Left cardiac atrium (tissue), 4 donors: Measurements from ENCODE around the gene NECTIN1. TPM values are rescaled to one million over a fixed set of nuclear protein-coding genes. Genes with fewer than 3 reads are reported as not detected.

Experiments
- ATAC-seq, 2 donors: fragments of 200-7000 bp; cut with Tn5 transposase; one replicate each; pipeline ENCODE4 v1.9.1; 2020; ENCODE audit warnings: mild to moderate bottlenecking in 2 of 2, moderate library complexity in 2 of 2
- DNase-seq: peaks from one replicate; pipeline ENCODE4 v3.0.0-alpha.2; 2020
- intact Hi-C, 2 donors: fragments of 100-400 bp; cut with DNase I; formaldehyde crosslinking; loops; one replicate each; pipeline versions ENCODE4 v1.14.1 to v1.15.1; 2022 to 2023
- total RNA-seq, 2 donors: library from RNA; stranded (reverse); fragmentation: NEBNext Ultra II Directional; extraction: Animal tissue kit (Norgen Biotek cat#: 25700); gene quantifications; one replicate each; pipeline ENCODE4 v1.2.1, GENCODE V29; 2021
- donor health status: DM: no; HTN: yes; CAD: no.
- donor health status: DM: no; HTN: yes; CAD: no; lungs with severe emphysema.
- donor health status: DM: yes; HTN: yes; CAD: no.
- donor health status: Dilated cardiomyopathy.

Gene NECTIN1
- total RNA-seq, 2 donors from 2014 or later, result 6.6 to 8.8 TPM

DNA sequence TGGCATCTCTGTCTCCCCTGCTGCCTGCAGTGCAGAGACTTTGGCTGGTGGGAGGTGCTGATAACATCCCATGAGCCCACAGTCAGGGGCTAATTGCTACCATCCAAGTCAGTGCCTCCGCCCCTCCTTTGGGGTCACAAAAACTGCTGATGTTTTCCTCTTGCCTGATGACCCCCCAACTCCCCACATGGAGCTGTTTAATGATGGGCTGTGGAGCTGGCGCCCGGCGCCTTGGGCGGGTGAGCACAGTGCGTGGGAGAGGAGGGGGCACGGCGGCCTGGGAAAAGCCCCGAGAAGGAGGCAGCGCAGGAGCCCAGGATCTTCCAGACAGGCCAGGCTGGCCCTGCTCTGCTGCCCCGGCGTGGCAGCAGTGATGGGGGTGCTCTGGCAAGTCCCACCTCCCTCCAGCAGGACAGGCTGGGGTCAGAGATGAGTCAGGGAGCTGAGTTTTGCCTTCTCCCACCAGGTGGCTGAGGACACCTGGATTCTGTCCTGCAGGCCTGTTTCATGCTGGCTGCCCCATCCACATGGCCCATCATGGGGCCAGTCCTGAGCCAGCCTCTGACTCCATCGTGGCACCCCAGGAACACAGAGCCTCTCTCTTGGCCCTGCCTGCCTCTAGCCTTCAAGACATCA lies 43.8 kb downstream of the NECTIN1 start:
- DNase-seq (no peak), ATAC-seq (no peak)
- intact Hi-C loops, result no loop called here

DNA sequence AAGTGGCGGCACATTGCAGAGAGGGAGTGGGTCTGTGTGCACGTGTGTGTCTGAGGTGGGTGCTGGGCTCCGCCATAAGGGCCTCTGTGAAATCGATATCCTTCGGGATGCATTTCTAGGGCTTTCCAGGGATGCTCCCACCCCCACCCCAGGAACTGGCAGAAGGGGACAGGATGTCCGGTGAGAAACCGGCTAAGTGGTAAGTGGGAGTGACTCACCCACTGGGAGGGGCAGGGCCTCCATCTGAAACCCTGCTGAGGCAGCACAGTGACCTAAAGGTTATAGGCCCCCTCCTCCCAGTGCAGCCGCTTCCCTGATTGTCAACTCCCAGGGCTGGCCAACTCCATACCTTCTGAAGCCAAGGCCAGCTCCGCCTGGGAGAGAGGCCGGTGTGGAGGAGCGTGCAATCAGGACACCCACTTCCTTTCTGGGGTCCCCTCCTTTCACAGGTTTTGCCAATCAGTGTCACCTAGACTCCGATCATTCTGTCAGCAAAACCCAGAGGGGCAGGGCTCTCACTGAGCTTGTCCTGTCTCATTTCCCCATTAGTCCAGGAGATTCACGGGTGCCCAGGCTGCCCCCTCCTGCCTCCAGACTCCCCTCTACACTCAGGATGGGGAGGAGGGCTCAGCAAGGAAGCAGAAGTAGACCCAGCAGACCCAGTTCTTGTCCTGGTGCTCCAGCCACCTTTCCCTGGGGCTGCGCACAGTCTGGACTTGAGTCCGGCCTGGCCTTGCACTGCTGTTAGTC lies 44.5 kb downstream of the NECTIN1 start:
- peak; percentile 36 for DNase-seq
- intact Hi-C loops, result loop anchor here in 1 of 2 donors (5.0 kb wide), 1 partner anchor 423 kb away; no protein-coding TSS in a partner anchor
- ATAC-seq, result peak in 1 of 2 donors; percentile 56

- ATAC-seq (no peak), DNase-seq (no peak)
- intact Hi-C loops, result loop anchor here in 1 of 2 donors (5.0 kb wide), 1 partner anchor 424 kb away; no protein-coding TSS in a partner anchor
Measured at GRCh38 chr11:119683783-119684182, 45.2 kb downstream of the NECTIN1 start.

- peak; percentile 7 to 36 for ATAC-seq
- DNase-seq, result no peak
- intact Hi-C loops, result loop anchor here in 1 of 2 donors (5.0 kb wide), 1 partner anchor 426 kb away; no protein-coding TSS in a partner anchor
Measured at GRCh38 chr11:119681361-119681910, 47.6 kb downstream of the NECTIN1 start.

- ATAC-seq (peak; percentile 64 to 79), DNase-seq (peak; percentile 53)
- intact Hi-C loops, result loop anchor here in 1 of 2 donors (5.0 kb wide), 1 partner anchor 427 kb away; no protein-coding TSS in a partner anchor
Measured at GRCh38 chr11:119680541-119681360, 48.2 kb downstream of the NECTIN1 start.

DNA sequence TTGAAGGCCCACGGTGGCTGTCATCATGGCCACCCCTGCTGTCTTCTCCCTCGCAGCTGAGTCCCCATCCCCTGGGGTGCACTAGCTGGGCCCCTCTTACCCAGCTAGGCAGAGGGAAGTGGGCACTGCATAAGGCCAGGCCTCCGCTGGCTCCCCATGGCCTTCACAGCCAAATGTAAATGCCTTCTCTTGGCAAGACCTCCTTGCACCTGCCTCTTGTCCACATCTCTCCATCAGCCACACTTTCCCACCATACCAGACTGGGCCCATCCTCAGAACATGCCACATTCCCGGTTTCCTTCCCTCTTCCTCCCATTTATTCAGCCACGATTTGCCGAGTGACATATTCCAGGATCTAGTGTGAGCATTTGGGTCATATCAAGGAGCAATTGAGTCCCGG lies 49.7 kb downstream of the NECTIN1 start:
- DNase-seq, result no peak
- ATAC-seq, result no peak
- intact Hi-C loops, result no loop called here

DNA sequence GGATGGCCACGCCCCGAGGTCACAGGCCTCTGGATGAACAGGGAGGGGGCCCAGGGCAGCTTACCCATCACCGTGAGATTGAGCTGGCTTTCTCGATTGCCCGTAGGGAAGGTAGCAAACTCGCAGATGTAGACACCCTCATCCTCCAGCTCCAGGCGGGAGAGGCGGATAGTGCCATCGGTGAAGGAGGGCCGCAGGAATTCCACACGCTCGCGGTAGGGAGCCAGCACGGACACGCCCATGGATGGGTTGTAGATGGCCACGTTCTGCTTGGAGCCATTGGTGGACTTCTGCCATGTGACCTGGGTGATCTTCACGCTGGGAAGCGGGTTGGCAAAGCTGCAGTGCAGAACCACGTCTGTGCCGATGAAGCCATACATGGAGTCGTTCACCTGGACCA lies 50.6 kb downstream of the NECTIN1 start:
- ATAC-seq (no peak), DNase-seq (no peak)
- intact Hi-C loops, result no loop called here

DNA sequence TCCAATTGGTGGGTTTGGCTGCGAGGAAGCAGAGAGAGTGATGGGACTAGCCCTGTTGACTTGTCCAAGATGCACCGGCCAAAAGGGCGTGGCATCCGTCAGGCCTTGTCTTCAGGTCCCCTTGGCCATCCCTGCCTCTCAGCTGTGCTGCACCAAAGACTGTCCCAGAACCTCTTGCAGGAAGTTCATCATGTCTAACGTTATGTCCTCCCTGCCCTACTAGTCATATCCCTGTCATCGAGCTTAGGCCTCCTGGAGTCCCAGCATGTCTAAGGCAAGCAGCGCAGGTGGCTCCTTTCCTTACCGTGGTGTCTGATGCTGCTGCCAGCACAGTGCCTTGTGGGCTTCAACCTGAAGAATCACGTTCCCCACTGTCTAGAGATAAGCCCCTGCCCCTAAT lies 51.2 kb downstream of the NECTIN1 start:
- ATAC-seq (no peak), DNase-seq (no peak)
- intact Hi-C loops, result no loop called here

DNA sequence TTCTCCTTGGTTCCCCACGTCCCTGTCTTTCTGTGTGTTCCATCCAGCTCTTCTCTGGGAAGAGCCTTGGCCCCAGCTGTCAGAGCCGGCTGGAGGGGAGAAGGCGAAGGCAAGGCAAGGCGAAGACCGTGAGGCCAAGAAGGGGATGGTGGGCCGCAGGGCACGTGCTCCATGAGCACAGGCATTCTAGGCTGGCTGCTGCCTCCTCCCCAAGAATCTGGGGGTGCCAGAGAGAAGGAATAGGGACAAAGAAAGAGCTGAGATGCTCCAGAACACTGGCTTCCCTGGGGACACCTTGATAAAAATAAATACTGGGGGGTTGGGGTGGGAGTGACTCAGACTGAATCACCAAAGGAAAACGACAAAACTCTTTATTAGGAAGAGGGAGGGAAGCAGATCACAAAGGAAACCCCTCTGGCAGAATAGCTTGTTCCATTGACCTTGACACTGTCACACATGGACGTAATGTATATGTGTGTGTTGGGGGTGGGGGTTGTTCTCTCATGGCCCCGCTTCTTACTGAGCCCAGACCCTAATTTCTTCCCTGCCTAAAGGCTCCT lies 52.5 kb downstream of the NECTIN1 start:
- intact Hi-C loops, result no loop called here
- no peak for DNase-seq
- ATAC-seq, result no peak

- intact Hi-C loops, result no loop called here
- no peak for DNase-seq
- ATAC-seq, result no peak
Measured at GRCh38 chr11:119673759-119674336, 55.2 kb downstream of the NECTIN1 start.

DNA sequence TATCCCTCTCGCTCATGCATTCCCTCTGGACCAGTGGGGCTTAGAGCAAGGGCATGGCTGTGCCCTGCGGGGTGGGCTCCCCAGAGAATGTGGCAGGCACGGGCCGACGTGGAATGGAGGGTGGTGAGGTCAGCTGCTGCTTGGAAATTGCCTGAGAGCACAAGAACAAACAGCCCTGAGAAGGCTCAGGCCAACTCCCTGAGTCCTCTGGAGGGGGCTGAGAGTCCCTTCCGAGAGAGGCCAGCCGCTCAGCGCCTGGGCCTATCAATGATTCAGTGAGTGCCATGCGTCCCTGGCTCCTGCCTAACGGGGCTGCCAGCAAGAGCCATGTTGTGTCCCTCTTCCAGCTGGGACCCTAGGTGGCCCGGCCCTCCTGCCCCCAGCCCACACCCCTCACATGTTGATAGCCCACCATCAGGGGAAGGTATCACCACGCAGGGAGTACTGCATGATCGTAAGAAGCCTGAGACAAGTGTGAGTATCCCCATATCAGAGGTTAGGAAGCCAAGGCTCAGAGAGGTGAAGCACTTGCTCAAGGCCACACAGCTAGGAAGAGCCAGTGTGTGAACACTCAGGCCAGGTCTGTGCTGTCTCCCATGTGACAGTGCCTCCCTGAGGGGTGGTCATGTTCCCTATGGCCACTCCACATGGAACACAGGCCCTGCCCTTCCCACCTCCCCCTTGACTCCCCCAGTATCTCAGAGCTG lies 55.8 kb downstream of the NECTIN1 start:
- DNase-seq, result no peak
- intact Hi-C loops, result no loop called here

DNA sequence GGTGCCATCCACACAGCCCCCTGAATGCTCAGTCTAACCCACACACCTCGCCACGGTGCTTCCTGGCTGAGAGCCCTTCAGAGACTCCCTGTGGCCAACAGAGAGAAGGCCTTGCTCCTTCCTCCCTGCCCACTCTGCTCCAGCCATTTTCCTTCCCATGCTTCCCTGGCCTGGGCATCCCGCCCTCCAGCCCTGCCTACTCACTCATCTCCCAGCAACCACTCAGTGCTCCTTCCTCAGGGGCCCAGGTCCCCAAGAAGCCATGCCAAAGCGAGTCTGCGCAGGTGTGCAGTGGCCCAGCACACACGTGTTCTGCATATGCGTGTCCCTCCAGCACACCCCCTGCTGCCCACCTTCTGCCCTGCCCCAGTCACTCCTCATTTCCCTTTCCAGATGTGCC lies 56.4 kb downstream of the NECTIN1 start:
- intact Hi-C loops, result no loop called here
- ATAC-seq (no peak), DNase-seq (no peak)

More for the DNA sequence above, 55.8 kb downstream of the NECTIN1 start:
- ATAC-seq, result no peak

GRCh38 chr11:119671561-119672015 lies 57.4 kb downstream of the NECTIN1 start:
- DNase-seq (peak; percentile 38), ATAC-seq (peak; percentile 46 to 61)
- intact Hi-C loops, result no loop called here

DNA sequence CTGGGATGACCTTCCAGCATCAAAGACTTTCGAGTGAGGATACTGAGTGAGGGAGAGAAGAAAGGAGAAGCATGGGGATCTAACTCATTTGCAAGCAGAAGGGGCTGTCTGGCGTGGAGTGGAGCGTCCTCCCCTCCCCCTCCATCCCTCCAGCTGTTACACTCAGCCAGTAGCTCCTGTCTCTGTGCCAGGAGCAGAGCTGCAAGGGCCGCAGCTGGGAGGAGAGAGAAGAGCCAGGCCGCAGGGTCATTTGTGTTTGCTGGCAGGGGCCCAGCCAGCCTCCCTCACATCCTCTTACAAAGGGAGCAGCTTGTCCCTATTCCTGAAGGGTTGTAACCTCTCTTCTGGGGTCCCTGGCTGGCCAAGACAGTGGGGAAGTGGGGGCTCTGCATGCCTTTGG lies 57.9 kb downstream of the NECTIN1 start:
- peak; percentile 75 for ATAC-seq
- intact Hi-C loops, result no loop called here
- peak; percentile 86 for DNase-seq

GRCh38 chr11:119669487-119669886 lies 59.5 kb downstream of the NECTIN1 start:
- DNase-seq (no peak), ATAC-seq (no peak)
- intact Hi-C loops, result loop anchor here (5.0 to 10.0 kb wide), 5 partner anchors 58 to 438 kb away; partner anchors contain the start of gene NECTIN1 (in 1 of the 2)

GRCh38 chr11:119668676-119669075 lies 60.3 kb downstream of the NECTIN1 start:
- intact Hi-C loops, result loop anchor here (5.0 to 10.0 kb wide), 5 partner anchors 59 to 439 kb away; partner anchors contain the start of gene NECTIN1 (in 1 of the 2)
- DNase-seq, result no peak
- no peak for ATAC-seq

- intact Hi-C loops, result loop anchor here (1.0 to 10.0 kb wide), 6 partner anchors 61 to 442 kb away; partner anchors contain the start of gene NECTIN1 (in 1 of the 2)
- DNase-seq (peak; percentile 78), ATAC-seq (peak; percentile 91 to 92)
Measured at GRCh38 chr11:119666463-119667131, 62.4 kb downstream of the NECTIN1 start.
